HTR-8/SVneo (cell line): ENCODE measurements around the gene MYO15B.
"Not testable (repeated sequence)": the region's sequence is repeated elsewhere in the genome, so short reads cannot be mapped to it uniquely, and the experiment has no call there.

Source experiments
- DNase-seq: peaks from one replicate; pipeline ENCODE4 v3.0.0; 2011; ENCODE audit warnings: low spot score, mixed read lengths; ENCODE audit not compliant: insufficient read length
- FAIRE-seq: peaks from 2 replicates; lab custom pipeline; 2011; peaks lifted over from hg19 to GRCh38; lab: Jason Lieb, UNC

MYO15B gene

GRCh38 chr17:75573994-75574393 lies 13.6 kb upstream of the MYO15B start:
- FAIRE-seq, result no peak
- DNase-seq, result no peak

DNA sequence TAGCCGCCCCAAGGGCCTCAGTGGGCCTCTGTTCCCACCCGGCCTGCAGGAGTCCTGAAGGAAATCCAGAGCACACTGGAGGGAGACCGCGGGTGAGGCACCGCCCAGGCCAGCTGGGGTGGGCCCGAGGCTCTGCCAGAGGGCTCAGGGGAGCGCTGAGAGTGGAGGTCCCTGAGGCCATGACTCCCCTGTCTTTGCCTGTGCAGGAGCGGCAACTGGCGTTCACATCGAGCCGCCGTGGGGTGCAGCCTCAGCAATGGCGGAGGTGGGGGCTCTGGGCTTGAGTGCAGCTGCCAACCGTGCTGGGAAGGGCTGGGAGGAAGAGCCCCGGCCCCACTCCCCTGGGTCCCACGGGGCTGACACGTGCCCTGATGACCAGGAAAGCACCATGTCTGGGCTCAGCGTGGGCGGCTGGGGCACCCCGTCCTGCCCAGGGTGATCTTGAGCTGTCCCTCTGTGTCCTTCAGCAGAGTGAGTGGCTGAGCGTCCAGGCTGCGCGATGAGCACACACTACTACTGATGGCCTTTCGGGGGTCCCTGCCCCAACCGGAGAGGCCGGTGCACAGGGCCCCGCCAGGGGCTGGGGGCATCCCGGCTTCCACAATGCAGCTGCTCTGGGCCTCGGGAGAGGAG lies 13.1 kb upstream of the MYO15B start:
- FAIRE-seq (no peak), DNase-seq (no peak)

DNA sequence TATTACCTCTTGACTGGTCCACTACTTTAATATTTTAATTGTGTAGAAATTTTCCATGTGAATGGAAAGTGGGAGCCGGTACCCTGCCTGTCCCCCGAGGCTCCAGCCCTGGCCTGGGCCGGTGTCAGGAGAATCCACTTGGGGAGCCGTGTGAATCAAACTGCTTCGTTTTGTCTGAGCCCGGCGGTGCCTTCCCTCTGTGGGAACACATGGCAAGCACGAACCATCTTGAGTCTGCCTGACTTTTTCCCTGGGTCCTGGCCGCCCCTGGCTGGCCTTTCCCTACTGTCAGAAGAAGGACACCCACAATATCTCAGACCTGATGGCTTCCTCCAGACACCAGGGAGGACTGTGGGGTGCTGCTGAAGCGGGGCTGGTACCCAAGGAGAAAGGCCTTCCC lies 12.4 kb upstream of the MYO15B start:
- DNase-seq (no peak), FAIRE-seq (no peak)

DNA sequence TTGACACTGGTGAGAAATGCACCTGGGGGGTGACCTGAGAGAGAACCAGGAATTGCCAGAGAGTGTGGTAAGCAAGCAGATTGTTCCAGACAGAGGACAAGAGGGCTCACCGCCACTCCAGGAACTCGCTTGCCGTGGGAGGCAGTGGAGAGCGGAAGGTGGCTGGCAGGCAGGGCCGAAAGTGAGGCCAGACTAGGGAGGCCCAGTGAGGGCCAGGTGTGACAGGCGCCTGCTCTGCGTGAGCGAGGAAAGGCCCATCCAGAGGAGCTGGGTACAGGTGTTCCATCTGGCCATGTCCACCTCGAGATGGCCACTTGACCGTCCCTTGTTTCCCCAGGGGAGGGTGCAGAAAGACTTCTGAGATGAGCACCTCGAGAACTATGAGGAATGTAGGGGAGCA lies 11.9 kb upstream of the MYO15B start:
- no peak for DNase-seq
- FAIRE-seq, result peak; percentile 33

GRCh38 chr17:75576661-75577060 lies 10.9 kb upstream of the MYO15B start:
- FAIRE-seq (no peak), DNase-seq (no peak)

- FAIRE-seq, DNase-seq: not testable (repeated sequence)
These were observed 6.4 kb upstream of the MYO15B start for GRCh38 chr17:75581121-75581725.

- DNase-seq, FAIRE-seq: not testable (repeated sequence)
These were observed 4.4 kb upstream of the MYO15B start for GRCh38 chr17:75583197-75583596.

DNA sequence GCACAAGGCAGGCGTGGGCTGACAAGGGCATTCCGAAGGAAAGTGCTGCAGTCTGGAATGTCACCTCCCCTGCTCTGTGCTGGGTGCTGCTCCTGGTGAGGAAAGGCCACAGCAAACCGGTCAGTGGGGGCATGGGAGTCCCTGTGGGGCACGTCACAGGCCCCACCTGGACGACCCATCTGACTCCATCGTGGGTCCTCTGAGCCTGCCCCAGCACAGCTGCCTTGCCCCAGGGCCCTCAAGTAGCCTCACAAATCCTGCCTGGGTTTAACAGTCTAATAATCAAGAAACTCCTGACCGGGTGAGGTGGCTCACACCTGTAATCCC lies 2.8 kb upstream of the MYO15B start:
- no peak for FAIRE-seq
- DNase-seq, result no peak

DNA sequence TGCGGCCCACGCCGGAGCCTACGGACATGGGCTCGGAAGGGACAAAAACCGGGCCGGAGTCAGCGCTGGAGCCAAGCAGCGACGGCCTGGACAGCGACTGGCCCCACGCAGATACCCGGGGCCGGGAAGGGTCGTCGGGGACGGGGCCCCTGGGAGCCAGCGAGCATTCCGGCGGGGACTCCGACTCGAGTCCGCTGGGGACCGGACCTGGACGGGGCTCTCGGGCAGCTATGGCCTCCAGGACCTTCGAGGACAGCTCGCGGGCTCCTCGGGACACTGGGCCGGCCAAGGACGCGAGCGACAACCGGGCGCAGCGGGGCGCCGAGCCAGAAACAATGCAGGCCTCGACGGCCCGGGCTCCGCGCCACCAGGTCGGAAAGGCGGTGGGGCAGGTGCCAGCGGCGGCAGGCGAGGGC lies 1.0 kb downstream of the MYO15B start:
- no peak for FAIRE-seq
- DNase-seq, result no peak

DNA sequence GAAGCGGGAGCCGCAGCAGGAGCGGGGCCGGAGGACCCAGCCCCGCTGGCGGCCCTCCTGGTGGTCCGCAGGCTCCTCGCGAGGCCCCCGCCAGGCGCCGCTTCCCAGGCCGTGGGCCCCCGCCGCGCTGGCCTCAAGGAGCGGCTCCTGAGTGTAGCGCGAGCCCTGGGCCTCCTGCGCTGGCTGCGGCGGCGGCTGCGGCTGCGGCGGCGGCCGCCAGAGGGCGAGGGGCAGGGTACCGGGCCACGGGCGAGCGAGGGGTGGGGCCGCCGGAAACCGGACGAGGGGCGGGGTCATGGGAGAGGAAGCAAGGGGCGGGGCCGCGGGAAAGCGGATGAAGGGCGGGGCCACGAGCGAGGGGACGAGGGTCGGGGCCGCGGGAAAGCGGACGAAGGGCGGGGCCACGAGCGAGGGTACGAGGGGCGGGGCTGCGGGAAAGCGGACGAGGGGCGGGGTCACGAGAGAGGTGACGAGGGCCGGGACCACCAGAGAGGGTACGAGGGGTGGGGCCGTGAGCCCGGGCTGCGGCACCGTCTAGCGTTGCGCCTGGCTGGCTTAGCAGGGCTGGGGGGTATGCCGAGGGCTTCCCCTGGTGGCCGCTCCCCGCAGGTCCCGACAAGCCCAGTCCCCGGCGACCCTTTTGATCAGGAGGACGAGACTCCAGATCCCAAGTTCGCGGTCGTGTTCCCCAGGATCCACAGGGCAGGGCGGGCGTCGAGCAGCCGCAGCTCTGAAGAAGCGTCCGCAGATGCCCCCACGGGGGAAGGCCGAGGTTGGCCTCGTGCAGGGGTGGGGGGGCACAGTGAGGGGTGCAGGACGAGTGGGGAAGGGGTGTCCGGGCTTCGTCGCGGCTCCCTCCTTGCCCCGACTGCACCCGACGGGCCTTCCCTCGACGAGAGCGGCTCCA lies 1.7 kb downstream of the MYO15B start:
- FAIRE-seq, result peak; percentile 98

DNA sequence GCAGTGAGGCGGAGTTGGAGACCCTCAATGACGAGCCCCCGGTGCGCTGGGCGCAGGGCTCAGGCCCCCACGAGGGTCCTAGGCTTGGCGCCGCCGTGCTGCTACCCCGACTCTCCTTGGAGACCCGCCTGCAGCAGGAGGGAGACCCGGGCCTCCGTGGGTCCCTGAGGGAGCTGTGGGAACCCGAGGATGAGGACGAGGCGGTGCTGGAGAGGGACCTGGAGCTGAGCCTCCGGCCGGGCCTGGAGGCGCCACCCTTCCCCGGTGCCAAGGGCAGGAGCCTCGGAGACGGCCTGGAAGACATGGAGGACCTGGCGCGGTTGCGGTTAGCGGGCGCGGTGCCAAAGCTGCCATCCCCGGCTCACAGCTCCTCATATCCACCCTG lies 2.3 kb downstream of the MYO15B start:
- no peak for DNase-seq
- no peak for FAIRE-seq

More for the DNA sequence above, 1.7 kb downstream of the MYO15B start:
- DNase-seq, result peak; percentile 98

DNA sequence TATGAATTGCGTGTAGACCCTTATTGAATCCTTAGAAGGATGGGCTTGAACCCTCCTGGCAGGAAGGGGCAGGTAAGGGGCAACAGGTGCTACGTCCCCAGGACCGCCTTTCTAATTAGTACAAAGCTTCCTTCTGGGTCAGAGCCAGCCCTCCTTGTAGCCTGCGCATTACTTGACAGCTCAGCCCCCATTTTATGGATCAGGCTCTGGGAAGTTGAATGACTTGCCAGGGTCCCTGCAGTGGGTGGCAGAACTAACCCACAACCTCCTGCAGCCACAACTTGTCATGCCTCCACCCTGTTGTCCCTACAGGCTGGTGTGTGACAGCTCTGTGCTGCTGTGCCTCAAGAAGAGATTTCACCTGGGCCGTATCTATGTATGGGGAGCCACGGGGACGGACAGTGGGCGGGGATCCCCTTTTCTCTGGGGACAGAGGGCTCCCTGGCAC lies 2.7 kb downstream of the MYO15B start:
- DNase-seq (no peak), FAIRE-seq (no peak)

DNA sequence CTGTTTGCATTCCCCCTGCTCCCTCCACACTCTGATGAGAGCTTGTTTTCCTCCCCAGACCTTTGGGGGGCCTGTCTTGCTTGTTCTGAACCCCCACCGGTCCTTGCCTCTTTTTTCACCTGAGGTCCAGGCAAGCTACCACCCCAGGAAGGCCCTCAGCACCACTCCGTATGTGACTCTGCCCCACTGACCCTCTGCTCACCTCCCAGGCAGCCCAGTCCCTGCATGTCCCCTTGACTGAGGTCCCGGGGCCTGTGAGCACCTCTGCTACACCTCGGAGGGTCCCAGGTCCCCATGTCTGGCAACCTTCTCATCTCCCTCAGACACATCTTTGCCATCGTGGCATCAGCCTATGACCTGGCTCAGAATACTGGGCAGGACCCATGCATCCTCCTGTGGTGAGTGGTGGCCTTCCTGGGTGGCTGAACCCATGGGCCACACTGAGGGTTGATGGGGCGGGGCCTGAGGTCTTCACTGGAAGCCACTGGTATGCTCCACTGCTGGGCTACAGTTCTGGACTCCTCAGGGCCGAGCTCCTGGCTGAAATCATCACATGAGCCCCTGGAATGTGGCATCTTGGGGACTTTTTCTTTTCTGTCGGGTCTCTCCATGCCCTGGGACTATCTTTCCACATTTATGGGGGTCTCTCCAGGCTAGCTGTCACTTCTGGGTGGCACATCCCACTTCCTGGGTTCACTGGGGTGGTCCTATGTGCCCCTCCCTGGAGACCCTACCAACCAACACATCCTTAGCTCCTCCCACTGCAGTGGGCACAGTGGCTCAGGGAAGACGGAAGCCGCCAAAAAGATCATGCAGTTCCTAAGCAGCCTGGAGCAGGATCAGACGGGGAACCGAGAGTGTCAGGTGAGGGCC lies 3.5 kb downstream of the MYO15B start:
- peak; percentile 33 for FAIRE-seq
- DNase-seq, result no peak

DNA sequence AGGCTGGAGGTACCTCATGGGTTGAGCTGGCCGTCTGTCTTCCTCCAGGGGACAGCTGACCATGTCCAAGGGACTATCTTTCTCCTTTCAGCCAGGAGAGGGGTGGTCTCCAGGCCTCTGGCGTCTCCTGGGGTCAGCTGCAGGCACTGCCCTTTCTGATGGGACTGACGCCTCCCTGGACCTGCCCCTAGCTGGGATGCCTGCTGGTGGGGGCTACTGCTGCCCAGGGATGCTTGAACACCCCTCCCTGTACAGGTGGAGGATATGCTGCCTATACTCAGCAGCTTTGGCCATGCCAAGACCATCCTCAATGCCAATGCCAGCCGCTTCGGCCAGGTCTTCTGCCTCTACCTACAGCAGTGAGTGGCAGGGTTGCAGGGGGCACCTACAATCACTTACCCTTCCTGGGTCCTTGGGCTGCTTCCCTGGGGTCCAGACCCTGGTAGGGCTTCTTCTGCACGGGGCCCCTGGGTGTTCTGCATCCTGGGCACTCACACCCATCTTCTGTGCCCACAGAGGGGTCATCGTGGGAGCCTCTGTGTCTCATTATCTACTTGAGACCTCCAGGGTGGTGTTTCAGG lies 4.2 kb downstream of the MYO15B start:
- no peak for FAIRE-seq
- DNase-seq, result no peak

DNA sequence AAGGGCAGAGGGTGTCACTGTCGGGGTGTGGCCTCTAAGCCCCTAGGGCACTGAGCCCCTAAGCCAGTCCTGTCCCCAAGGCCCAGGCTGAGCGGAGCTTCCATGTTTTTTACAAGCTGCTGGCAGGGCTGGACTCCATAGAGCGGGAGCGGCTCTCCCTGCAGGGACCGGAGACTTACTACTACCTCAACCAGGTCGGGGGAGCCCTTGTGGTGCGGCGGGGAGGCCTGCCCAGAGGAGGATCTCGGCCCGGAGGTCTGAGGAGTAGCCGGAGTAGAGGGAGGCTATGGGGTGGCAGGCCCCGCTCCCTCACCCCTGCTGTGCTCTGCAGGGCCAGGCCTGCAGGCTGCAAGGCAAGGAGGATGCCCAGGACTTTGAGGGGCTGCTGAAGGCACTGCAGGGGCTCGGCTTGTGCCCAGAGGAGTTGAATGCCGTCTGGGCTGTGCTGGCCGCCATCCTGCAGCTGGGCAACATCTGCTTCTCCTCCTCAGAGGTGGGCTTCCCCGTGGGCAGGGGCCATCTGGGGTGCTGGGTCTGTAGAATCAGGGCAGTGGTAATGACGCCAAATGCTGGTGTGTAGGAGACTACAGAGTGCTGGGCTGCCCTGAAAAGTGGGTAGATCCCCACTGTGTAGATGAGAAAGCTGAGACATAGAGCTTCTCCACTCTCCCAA lies 4.9 kb downstream of the MYO15B start:
- DNase-seq (no peak), FAIRE-seq (no peak)

GRCh38 chr17:75593430-75593829 lies 5.8 kb downstream of the MYO15B start:
- FAIRE-seq, DNase-seq: not testable (repeated sequence)

- FAIRE-seq (no peak), DNase-seq (no peak)
These were observed 7.1 kb downstream of the MYO15B start for GRCh38 chr17:75594499-75595283.

GRCh38 chr17:75595284-75595919 lies 7.8 kb downstream of the MYO15B start:
- no peak for DNase-seq

More at GRCh38 chr17:75595284-75595919, 7.8 kb downstream of the MYO15B start:
- FAIRE-seq, result no peak
